WTC11 (cell line): Measurements from ENCODE around the gene DHRS7B. TPM values are rescaled to one million over a fixed set of nuclear protein-coding genes. Genes with fewer than 3 reads are reported as not detected.

ENCODE experiments used
- ATAC-seq: fragments of 200-7000 bp; cut with Tn5 transposase; 2 replicates; pipeline ENCODE4 v1.10.0; 2021; ENCODE audit warnings: mild to moderate bottlenecking, moderate library complexity
- CTCF ChIA-PET: fragments of 300-600 bp; sonication (Branson Sonifier 250); formaldehyde crosslinking; loops from one replicate; lab custom pipeline; 2021; ENCODE audit warnings: antibody characterized with exemption; lab: Charles Lee
- POLR2A ChIA-PET: fragments of 350-600 bp; sonication (Branson Sonifier 250); formaldehyde crosslinking; loops from one replicate; lab custom pipeline; 2021; ENCODE audit warnings: antibody characterized with exemption; lab: Charles Lee
- DNase-seq: peaks from one replicate; pipeline ENCODE4 v3.0.0; 2021; ENCODE audit warnings: low spot score
- H3K27ac Mint-ChIP-seq: 2 replicates; pipeline ENCODE4 v1.8.0; 2021; ENCODE audit warnings: mixed read lengths
- H3K27me3 Mint-ChIP-seq: 2 replicates; pipeline ENCODE4 v1.8.0; 2021; ENCODE audit warnings: low read depth, mild to moderate bottlenecking, moderate library complexity, mixed read lengths
- H3K36me3 Mint-ChIP-seq: 2 replicates; pipeline ENCODE4 v1.8.0; 2021; ENCODE audit warnings: mixed read lengths
- H3K4me1 Mint-ChIP-seq: 2 replicates; pipeline ENCODE4 v1.8.0; 2022; ENCODE audit warnings: mixed read lengths
- H3K4me3 Mint-ChIP-seq: 2 replicates; pipeline ENCODE4 v1.8.0; 2021; ENCODE audit warnings: mild to moderate bottlenecking, moderate library complexity, mixed read lengths
- H3K9me3 Mint-ChIP-seq: 2 replicates; pipeline ENCODE4 v1.8.0; 2021; ENCODE audit warnings: mixed read lengths
- ATF1 ChIP-seq: sonication (generic); formaldehyde crosslinking; IDR thresholded peaks from 2 replicates; pipeline ENCODE4 v1.8.1; 2023; ENCODE audit warnings: mild to moderate bottlenecking, moderate library complexity, missing genetic modification reagents
- ATF3 ChIP-seq: sonication (generic); formaldehyde crosslinking; conservative IDR thresholded peaks from 2 replicates; pipeline ENCODE4 v1.8.1; 2022; ENCODE audit warnings: mild to moderate bottlenecking, missing genetic modification reagents
- CBFB ChIP-seq: sonication (generic); formaldehyde crosslinking; IDR thresholded peaks from 2 replicates; pipeline ENCODE4 v1.8.1; 2022; ENCODE audit warnings: mild to moderate bottlenecking, low read depth, missing genetic modification reagents
- CREB1 ChIP-seq: sonication (generic); formaldehyde crosslinking; IDR thresholded peaks from 2 replicates; pipeline ENCODE4 v1.8.0; 2023; ENCODE audit warnings: mild to moderate bottlenecking, missing genetic modification reagents
- CREM ChIP-seq: sonication (generic); formaldehyde crosslinking; IDR thresholded peaks from 2 replicates; pipeline ENCODE4 v1.8.1; 2022; ENCODE audit warnings: mild to moderate bottlenecking, missing genetic modification reagents, moderate library complexity
- ETV6 ChIP-seq: sonication (generic); formaldehyde crosslinking; IDR thresholded peaks from 2 replicates; pipeline ENCODE4 v1.8.1; 2022; ENCODE audit warnings: mild to moderate bottlenecking, missing genetic modification reagents
- FOXK1 ChIP-seq: sonication (generic); formaldehyde crosslinking; IDR thresholded peaks from 2 replicates; pipeline ENCODE4 v1.8.0; 2022; ENCODE audit warnings: mild to moderate bottlenecking, moderate library complexity, missing genetic modification reagents
- IRF1 ChIP-seq: sonication (generic); formaldehyde crosslinking; IDR thresholded peaks from 2 replicates; pipeline ENCODE4 v1.8.0; 2023; ENCODE audit warnings: missing genetic modification reagents
- JUN ChIP-seq: sonication (generic); formaldehyde crosslinking; IDR thresholded peaks from 2 replicates; pipeline ENCODE4 v1.8.0; 2023; ENCODE audit warnings: mild to moderate bottlenecking, missing genetic modification reagents
- MYBL2 ChIP-seq: sonication (generic); formaldehyde crosslinking; IDR thresholded peaks from 2 replicates; pipeline ENCODE4 v1.8.1; 2023; ENCODE audit warnings: mild to moderate bottlenecking, moderate library complexity, missing genetic modification reagents
- NR1H2 ChIP-seq: sonication (generic); formaldehyde crosslinking; IDR thresholded peaks from 2 replicates; pipeline ENCODE4 v1.9.0; 2021; ENCODE audit warnings: mild to moderate bottlenecking, moderate library complexity, missing genetic modification reagents
- OVOL2 ChIP-seq: fragments of 250-450 bp; sonication (Bioruptor Pico); IDR thresholded peaks from 2 replicates; pipeline ENCODE4 v1.9.0; 2021; ENCODE audit warnings: mild to moderate bottlenecking, borderline replicate concordance
- PRDM15 ChIP-seq: sonication (generic); formaldehyde crosslinking; IDR thresholded peaks from 2 replicates; pipeline ENCODE4 v1.8.0; 2022; ENCODE audit warnings: missing genetic modification reagents
- PREB ChIP-seq: sonication (generic); formaldehyde crosslinking; IDR thresholded peaks from 2 replicates; pipeline ENCODE4 v1.8.1; 2022; ENCODE audit warnings: mild to moderate bottlenecking, missing genetic modification reagents, moderate library complexity, borderline replicate concordance
- TCF7 ChIP-seq: sonication (generic); formaldehyde crosslinking; IDR thresholded peaks from 2 replicates; pipeline ENCODE4 v1.8.0; 2022; ENCODE audit warnings: mild to moderate bottlenecking, low read depth, missing genetic modification reagents, moderate library complexity
- TEAD4 ChIP-seq: sonication (generic); formaldehyde crosslinking; IDR thresholded peaks from 2 replicates; pipeline ENCODE4 v1.8.0; 2022; ENCODE audit warnings: mild to moderate bottlenecking, missing genetic modification reagents
- ZBTB21 ChIP-seq: sonication (generic); formaldehyde crosslinking; IDR thresholded peaks from 2 replicates; pipeline ENCODE4 v1.8.1; 2023; ENCODE audit warnings: mild to moderate bottlenecking, missing genetic modification reagents, borderline replicate concordance
- ZNF121 ChIP-seq: sonication (generic); formaldehyde crosslinking; IDR thresholded peaks from 2 replicates; pipeline ENCODE4 v1.8.0; 2023; ENCODE audit warnings: missing genetic modification reagents
- ZNF138 ChIP-seq: sonication (generic); formaldehyde crosslinking; conservative IDR thresholded peaks from 2 replicates; pipeline ENCODE4 v1.8.1; 2022; ENCODE audit warnings: mild to moderate bottlenecking, moderate library complexity, missing genetic modification reagents
- ZNF219 ChIP-seq: sonication (generic); formaldehyde crosslinking; IDR thresholded peaks from 2 replicates; pipeline ENCODE4 v1.8.0; 2023; ENCODE audit warnings: missing genetic modification reagents, mild to moderate bottlenecking, borderline replicate concordance
- ZNF232 ChIP-seq: sonication (generic); formaldehyde crosslinking; IDR thresholded peaks from 2 replicates; pipeline ENCODE4 v1.8.0; 2022; ENCODE audit warnings: mild to moderate bottlenecking, missing genetic modification reagents
- ZNF281 ChIP-seq: sonication (generic); formaldehyde crosslinking; IDR thresholded peaks from 2 replicates; pipeline ENCODE4 v1.8.0; 2023; ENCODE audit warnings: mild to moderate bottlenecking, missing genetic modification reagents
- ZNF416 ChIP-seq: fragments of 250-450 bp; sonication (Bioruptor Pico); IDR thresholded peaks from 2 replicates; pipeline ENCODE4 v1.9.0; 2021; ENCODE audit warnings: mild to moderate bottlenecking, inconsistent platforms
- total RNA-seq: library from RNA; stranded (reverse); gene quantifications from 3 replicates; pipeline ENCODE4 v1.2.3, GENCODE V29; 2021
- TF ChIP-seq, protein P1 (sequence below): sonication (generic); formaldehyde crosslinking; IDR thresholded peaks from 2 replicates; pipeline ENCODE4 v1.8.1; 2022; ENCODE audit warnings: low read depth, missing genetic modification reagents, borderline replicate concordance
- TF ChIP-seq, protein P2 (sequence below): sonication (generic); formaldehyde crosslinking; IDR thresholded peaks from 2 replicates; pipeline ENCODE4 v1.8.1; 2023; ENCODE audit warnings: mild to moderate bottlenecking, missing genetic modification reagents

Gene DHRS7B
- total RNA-seq, 1 experiment from 2014 or later = 15.6 TPM

GRCh38 chr17:21198411-21198810 is 71.6 kb downstream of the DHRS7B start (continued):
- TF ChIP-seq ZNF232 (no peak), TCF7 (CRISPR knock-in tag) (no peak), ZBTB21 (CRISPR knock-in tag) (no peak), ZNF416 (no peak), ZNF281 (no peak), ZNF121 (CRISPR knock-in tag) (no peak), PREB (CRISPR knock-in tag) (no peak), CREB1 (CRISPR knock-in tag) (no peak), OVOL2 (CRISPR knock-in tag) (no peak)
- TF ChIP-seq, all 79 proteins: peak for 0

DNA sequence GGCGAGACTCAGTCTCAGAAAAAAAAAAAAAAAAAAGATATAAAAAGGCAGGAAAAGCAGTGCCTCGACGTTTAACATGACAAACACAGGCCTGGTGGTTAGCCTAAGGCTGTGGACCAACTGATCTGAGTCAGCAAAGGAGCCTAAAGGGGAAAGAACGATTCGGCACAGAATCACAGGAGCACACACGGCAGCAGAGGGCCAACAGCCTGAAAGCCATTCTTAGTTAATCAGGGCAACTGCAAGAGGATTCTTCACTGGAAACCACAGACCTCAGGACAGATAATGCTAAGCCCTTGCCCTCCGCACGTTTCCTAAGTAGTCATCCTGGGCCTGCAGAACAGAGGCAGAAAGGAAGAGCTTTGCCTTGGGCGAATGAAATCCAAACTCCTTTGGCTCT is 72.5 kb downstream of the DHRS7B start:
- ChIA-PET POLR2A (interaction anchor here (0.6 to 1.4 kb wide), 3 partner anchors 59 to 156 kb away, joined by 3 to 4 read pairs (median 4); partner anchors contain the start of gene USP22), CTCF (interaction anchor here (0.7 to 2.4 kb wide), 5 partner anchors 9 to 312 kb away, joined by 3 to 9 read pairs (median 5); partner anchors contain the start of gene TMEM11)
- Mint-ChIP-seq H3K4me3 (peak overlapping the region; percentile 59), H3K9me3 (no peaks in the 10 kb centered on the region), H3K4me1 (peaks cover 51% of the 10 kb centered on the region), H3K36me3 (peaks cover 25% of the 10 kb centered on the region), H3K27me3 (no peaks in the 10 kb centered on the region), H3K27ac (peak overlapping the region; percentile 97)
- DNase-seq (peak; percentile 34), ATAC-seq (peak; percentile 79)
- no peak for TF ChIP-seq ZNF219 (CRISPR knock-in tag)
- no peak for TF ChIP-seq ATF1
- no peak for TF ChIP-seq ATF3
- no peak for TF ChIP-seq PRDM15
- TF ChIP-seq ZNF138 (CRISPR knock-in tag) = no peak
- no peak for TF ChIP-seq CREM (CRISPR knock-in tag)
- TF ChIP-seq, protein P1, sequence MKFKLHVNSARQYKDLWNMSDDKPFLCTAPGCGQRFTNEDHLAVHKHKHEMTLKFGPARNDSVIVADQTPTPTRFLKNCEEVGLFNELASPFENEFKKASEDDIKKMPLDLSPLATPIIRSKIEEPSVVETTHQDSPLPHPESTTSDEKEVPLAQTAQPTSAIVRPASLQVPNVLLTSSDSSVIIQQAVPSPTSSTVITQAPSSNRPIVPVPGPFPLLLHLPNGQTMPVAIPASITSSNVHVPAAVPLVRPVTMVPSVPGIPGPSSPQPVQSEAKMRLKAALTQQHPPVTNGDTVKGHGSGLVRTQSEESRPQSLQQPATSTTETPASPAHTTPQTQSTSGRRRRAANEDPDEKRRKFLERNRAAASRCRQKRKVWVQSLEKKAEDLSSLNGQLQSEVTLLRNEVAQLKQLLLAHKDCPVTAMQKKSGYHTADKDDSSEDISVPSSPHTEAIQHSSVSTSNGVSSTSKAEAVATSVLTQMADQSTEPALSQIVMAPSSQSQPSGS (CRISPR knock-in tag) = no peak
- TF ChIP-seq, protein P2, sequence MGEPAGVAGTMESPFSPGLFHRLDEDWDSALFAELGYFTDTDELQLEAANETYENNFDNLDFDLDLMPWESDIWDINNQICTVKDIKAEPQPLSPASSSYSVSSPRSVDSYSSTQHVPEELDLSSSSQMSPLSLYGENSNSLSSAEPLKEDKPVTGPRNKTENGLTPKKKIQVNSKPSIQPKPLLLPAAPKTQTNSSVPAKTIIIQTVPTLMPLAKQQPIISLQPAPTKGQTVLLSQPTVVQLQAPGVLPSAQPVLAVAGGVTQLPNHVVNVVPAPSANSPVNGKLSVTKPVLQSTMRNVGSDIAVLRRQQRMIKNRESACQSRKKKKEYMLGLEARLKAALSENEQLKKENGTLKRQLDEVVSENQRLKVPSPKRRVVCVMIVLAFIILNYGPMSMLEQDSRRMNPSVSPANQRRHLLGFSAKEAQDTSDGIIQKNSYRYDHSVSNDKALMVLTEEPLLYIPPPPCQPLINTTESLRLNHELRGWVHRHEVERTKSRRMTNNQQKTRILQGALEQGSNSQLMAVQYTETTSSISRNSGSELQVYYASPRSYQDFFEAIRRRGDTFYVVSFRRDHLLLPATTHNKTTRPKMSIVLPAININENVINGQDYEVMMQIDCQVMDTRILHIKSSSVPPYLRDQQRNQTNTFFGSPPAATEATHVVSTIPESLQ (CRISPR knock-in tag) = no peak
- TF ChIP-seq FOXK1 (CRISPR knock-in tag) = no peak
- no peak for TF ChIP-seq CBFB (CRISPR knock-in tag)
- TF ChIP-seq NR1H2 (CRISPR knock-in tag) = no peak
- no peak for TF ChIP-seq ETV6
- no peak for TF ChIP-seq TEAD4 (CRISPR knock-in tag)
- TF ChIP-seq JUN (CRISPR knock-in tag) = no peak
- TF ChIP-seq IRF1 = no peak
- no peak for TF ChIP-seq MYBL2 (CRISPR knock-in tag)
